A673 (cell line): ENCODE measurements around the gene AMZ1. TPM values are rescaled to one million over a fixed set of nuclear protein-coding genes. Genes with fewer than 3 reads are reported as not detected.

Experiments used
- BruUV-seq: library from RNA; stranded (reverse); fragments of 400-500 nt; replicated peaks from 2 replicates; lab custom pipeline; 2021; lab: Mats Ljungman, UMichigan
- CTCF ChIA-PET: fragments of 300-600 bp; sonication (Branson Sonifier 250); formaldehyde crosslinking; loops from one replicate; lab custom pipeline; 2022; ENCODE audit warnings: antibody characterized with exemption; lab: Charles Lee
- POLR2A ChIA-PET: fragments of 300-600 bp; sonication (Branson Sonifier 250); formaldehyde crosslinking; loops from one replicate; lab custom pipeline; 2022; ENCODE audit warnings: antibody characterized with exemption; ENCODE audit not compliant: low non-redundant PET; lab: Charles Lee
- DNase-seq: peaks from one replicate; pipeline ENCODE4 v3.0.0-alpha.2; 2015; ENCODE audit warnings: low spot score
- H3K27ac ChIP-seq: fragments of 200-600 bp; sonication (generic); 2 replicates; pipeline ENCODE4 v1.5.1; 2016; ENCODE audit warnings: mixed run types, low read depth, mild to moderate bottlenecking, mixed read lengths, antibody characterized with exemption, low read length; ENCODE audit not compliant: poor library complexity, severe bottlenecking
- H3K27me3 ChIP-seq: fragments of 200-600 bp; sonication (generic); replicated peaks from 2 replicates; pipeline ENCODE4 v1.6.1; 2017; ENCODE audit warnings: mixed run types, low read depth, mild to moderate bottlenecking, mixed read lengths, antibody characterized with exemption, low read length; ENCODE audit not compliant: insufficient read depth, poor library complexity
- H3K36me3 ChIP-seq: fragments of 200-600 bp; sonication (generic); 2 replicates; pipeline ENCODE4 v1.6.1; 2016; ENCODE audit warnings: mixed run types, mild to moderate bottlenecking, mixed read lengths, antibody characterized with exemption, low read length; ENCODE audit not compliant: insufficient read depth, poor library complexity, severe bottlenecking
- H3K4me1 ChIP-seq: fragments of 200-600 bp; sonication (generic); 2 replicates; pipeline ENCODE4 v1.6.1; 2017; ENCODE audit warnings: mixed run types, mild to moderate bottlenecking, mixed read lengths, antibody characterized with exemption, low read length; ENCODE audit not compliant: insufficient read depth, poor library complexity, severe bottlenecking
- H3K4me3 ChIP-seq: fragments of 200-600 bp; sonication (generic); 2 replicates; pipeline ENCODE4 v1.5.1; 2016; ENCODE audit warnings: low read depth, mixed run types, mild to moderate bottlenecking, mixed read lengths, low read length; ENCODE audit not compliant: poor library complexity, severe bottlenecking
- H3K9me3 ChIP-seq: fragments of 200-600 bp; sonication (generic); 2 replicates; pipeline ENCODE4 v1.6.1; 2016; ENCODE audit warnings: mixed run types, low read depth, mild to moderate bottlenecking, mixed read lengths, antibody characterized with exemption, low read length; ENCODE audit not compliant: poor library complexity, severe bottlenecking
- EZH2 ChIP-seq: fragments of 200-600 bp; sonication (generic); IDR thresholded peaks from 2 replicates; pipeline ENCODE4 v1.6.1; 2017; ENCODE audit warnings: borderline replicate concordance, low read depth, mild to moderate bottlenecking, mixed read lengths, antibody characterized with exemption, low read length; ENCODE audit not compliant: poor library complexity, severe bottlenecking
- intact Hi-C: fragments of 100-400 bp; cut with micrococcal nuclease; formaldehyde crosslinking; loops from one replicate; pipeline ENCODE4 v1.10.0; 2022; ENCODE audit not compliant: unreplicated experiment
- total RNA-seq: library from RNA; stranded (reverse); gene quantifications from 2 replicates; pipeline ENCODE4 v1.2.3, GENCODE V29; 2021
- TF ChIP-seq, protein P1 (sequence below): fragments of 300-800, 200-600 bp; sonication (generic); conservative IDR thresholded peaks from 2 replicates; pipeline ENCODE4 v1.5.1; 2017; ENCODE audit warnings: low read depth, mild to moderate bottlenecking, antibody characterized with exemption, low read length, moderate library complexity, mixed read lengths

The AMZ1 gene
- total RNA-seq, 1 experiment from 2014 or later = not detected

GRCh38 chr7:2644562-2645273, 43.3 kb upstream of the AMZ1 start:
- CTCF ChIA-PET = interaction anchor here (0.5 kb wide), 1 partner anchor 1715 kb away, joined by 3 read pairs; no protein-coding TSS in a partner anchor
- H3K4me3 ChIP-seq = no peak overlapping the region
- no peaks in the 10 kb centered on the region for H3K9me3 ChIP-seq
- no peak for DNase-seq
- intact Hi-C loops = no loop called here
- TF ChIP-seq, protein P1, sequence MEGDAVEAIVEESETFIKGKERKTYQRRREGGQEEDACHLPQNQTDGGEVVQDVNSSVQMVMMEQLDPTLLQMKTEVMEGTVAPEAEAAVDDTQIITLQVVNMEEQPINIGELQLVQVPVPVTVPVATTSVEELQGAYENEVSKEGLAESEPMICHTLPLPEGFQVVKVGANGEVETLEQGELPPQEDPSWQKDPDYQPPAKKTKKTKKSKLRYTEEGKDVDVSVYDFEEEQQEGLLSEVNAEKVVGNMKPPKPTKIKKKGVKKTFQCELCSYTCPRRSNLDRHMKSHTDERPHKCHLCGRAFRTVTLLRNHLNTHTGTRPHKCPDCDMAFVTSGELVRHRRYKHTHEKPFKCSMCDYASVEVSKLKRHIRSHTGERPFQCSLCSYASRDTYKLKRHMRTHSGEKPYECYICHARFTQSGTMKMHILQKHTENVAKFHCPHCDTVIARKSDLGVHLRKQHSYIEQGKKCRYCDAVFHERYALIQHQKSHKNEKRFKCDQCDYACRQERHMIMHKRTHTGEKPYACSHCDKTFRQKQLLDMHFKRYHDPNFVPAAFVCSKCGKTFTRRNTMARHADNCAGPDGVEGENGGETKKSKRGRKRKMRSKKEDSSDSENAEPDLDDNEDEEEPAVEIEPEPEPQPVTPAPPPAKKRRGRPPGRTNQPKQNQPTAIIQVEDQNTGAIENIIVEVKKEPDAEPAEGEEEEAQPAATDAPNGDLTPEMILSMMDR = no peak
- no peak for TF ChIP-seq EZH2
- peaks cover 20% of the 10 kb centered on the region for H3K36me3 ChIP-seq
- H3K27ac ChIP-seq = peak overlapping the region; percentile 57
- H3K4me1 ChIP-seq = peaks cover 24% of the 10 kb centered on the region
- POLR2A ChIA-PET = no interaction called here
- BruUV-seq = no TSS peak
- no peaks in the 10 kb centered on the region for H3K27me3 ChIP-seq

DNA sequence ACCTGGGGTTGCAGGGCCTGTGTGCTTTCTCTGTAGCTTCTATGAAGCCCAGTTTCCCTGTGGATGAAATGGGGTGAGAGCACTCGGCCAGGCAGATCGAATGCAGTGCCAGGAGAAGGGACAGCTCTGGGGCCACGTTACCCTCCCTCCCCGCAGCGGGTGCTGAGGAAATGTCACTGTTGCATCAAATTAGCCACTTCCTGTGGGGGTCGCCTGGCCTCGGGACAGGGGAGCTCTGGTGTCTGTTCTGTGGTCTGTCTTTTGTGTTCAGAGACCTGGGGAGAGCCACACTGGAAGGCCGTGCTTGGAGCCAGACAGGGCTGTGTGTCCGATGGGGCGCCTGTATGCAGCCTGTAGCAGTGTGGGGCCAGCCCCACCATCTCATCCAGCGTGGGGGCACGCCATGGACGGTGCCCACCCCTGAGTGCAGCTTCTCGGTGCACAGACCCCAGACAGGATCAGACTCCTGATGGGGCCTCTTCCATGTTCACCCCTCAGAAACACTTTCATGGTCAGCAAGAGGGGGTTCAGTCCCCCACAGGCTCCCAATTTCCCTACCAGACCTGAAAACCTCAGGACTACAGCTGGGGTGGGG, 42.6 kb upstream of the AMZ1 start:
- Histone ChIP-seq H3K27ac (peak overlapping the region; percentile 57), H3K4me3 (no peak overlapping the region), H3K27me3 (no peaks in the 10 kb centered on the region), H3K36me3 (peaks cover 23% of the 10 kb centered on the region), H3K9me3 (no peaks in the 10 kb centered on the region), H3K4me1 (peaks cover 24% of the 10 kb centered on the region)
- BruUV-seq = no TSS peak
- POLR2A ChIA-PET = no interaction called here
- CTCF ChIA-PET = interaction anchor here (0.5 kb wide), 1 partner anchor 1716 kb away, joined by 3 read pairs; no protein-coding TSS in a partner anchor
- intact Hi-C loops = no loop called here
- TF ChIP-seq, protein P1 = no peak
- no peak for TF ChIP-seq EZH2
- DNase-seq = peak; percentile 48

DNA sequence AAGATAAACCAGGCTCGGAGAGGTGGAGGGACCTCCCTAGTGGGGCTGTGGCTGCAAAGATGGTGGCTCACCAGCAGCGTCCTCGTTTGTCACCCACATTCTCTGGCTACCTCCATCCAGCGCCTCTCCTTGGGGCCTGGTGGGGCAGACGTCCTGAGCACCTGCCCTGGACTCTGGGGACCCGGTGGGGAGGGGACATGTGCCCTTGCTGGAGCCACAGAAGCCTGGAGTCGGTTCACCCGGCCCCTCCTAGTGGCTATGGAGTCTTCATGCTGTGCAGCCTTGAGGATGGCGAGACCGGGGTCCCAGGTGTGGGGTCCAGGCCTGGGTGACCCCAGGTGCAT, 41.7 kb upstream of the AMZ1 start:
- ChIA-PET POLR2A (no interaction called here), CTCF (no interaction called here)
- Histone ChIP-seq H3K9me3 (no peaks in the 10 kb centered on the region), H3K4me3 (no peak overlapping the region), H3K27me3 (no peaks in the 10 kb centered on the region), H3K4me1 (peaks cover 19% of the 10 kb centered on the region), H3K27ac (no peak overlapping the region), H3K36me3 (peaks cover 27% of the 10 kb centered on the region)
- BruUV-seq = no TSS peak
- no peak for DNase-seq
- TF ChIP-seq, protein P1 = no peak
- TF ChIP-seq EZH2 = no peak
- intact Hi-C loops = no loop called here
